OCI-LY3 (cell line): Measurements from ENCODE around the gene INPP5A.

ENCODE experiments used
- H2AFZ ChIP-seq: fragments of 200-600, 300-600 bp; shearing (Covaris generic); 2 replicates; pipeline ENCODE4 v1.6.0; 2014; ENCODE audit warnings: antibody characterized with exemption, low read depth, low read length
- H3K27ac ChIP-seq: fragments of 200-600, 300-600 bp; sonication (generic); 2 replicates; pipeline ENCODE4 v1.5.1; 2014; ENCODE audit warnings: mild to moderate bottlenecking, low read length, moderate library complexity, mixed read lengths
- H3K27me3 ChIP-seq: fragments of 200-600, 300-600 bp; sonication (generic); 2 replicates; pipeline ENCODE4 v1.6.1; 2014; ENCODE audit warnings: low read depth, low read length, mixed read lengths
- H3K36me3 ChIP-seq: fragments of 200-600, 300-600 bp; sonication (generic); replicated peaks from 2 replicates; pipeline ENCODE3; 2014; ENCODE audit warnings: low read depth, low read length, mixed read lengths
- H3K4me1 ChIP-seq: fragments of 300-600, 200-600 bp; sonication (generic); 2 replicates; pipeline ENCODE4 v1.6.1; 2014; ENCODE audit warnings: low read length, mixed read lengths
- H3K4me2 ChIP-seq: fragments of 200-600, 300-600 bp; sonication (generic); 2 replicates; pipeline ENCODE4 v1.6.1; 2014; ENCODE audit warnings: low read length, mixed read lengths
- H3K4me3 ChIP-seq: fragments of 300-600, 200-600 bp; sonication (generic); 2 replicates; pipeline ENCODE4 v1.5.1; 2014; ENCODE audit warnings: antibody characterized with exemption, mild to moderate bottlenecking, low read length, moderate library complexity
- H3K79me2 ChIP-seq: fragments of 300-600, 200-600 bp; shearing (Covaris generic); 2 replicates; pipeline ENCODE4 v1.6.1; 2014; ENCODE audit warnings: mild to moderate bottlenecking, low read length, mixed read lengths
- H3K9ac ChIP-seq: fragments of 300-600, 200-600 bp; shearing (Covaris generic); 2 replicates; pipeline ENCODE4 v1.6.0; 2014; ENCODE audit warnings: mild to moderate bottlenecking, low read length, moderate library complexity
- H3K9me3 ChIP-seq: fragments of 200-600, 300-600 bp; shearing (Covaris generic); 2 replicates; pipeline ENCODE4 v1.6.1; 2014; ENCODE audit warnings: low read length, mixed read lengths; ENCODE audit not compliant: insufficient read depth
- H4K20me1 ChIP-seq: fragments of 200-600, 300-600 bp; sonication (generic); 2 replicates; pipeline ENCODE4 v1.6.1; 2016; ENCODE audit warnings: low read length, mixed read lengths; ENCODE audit not compliant: insufficient read depth
- EZH2phosphoT487 ChIP-seq: fragments of 200-600 bp; shearing (Covaris generic); IDR thresholded peaks from 2 replicates; pipeline ENCODE4 v1.6.1; 2018; ENCODE audit warnings: antibody characterized with exemption, mixed run types, low read depth
- TF ChIP-seq, protein P1 (sequence below): fragments of 200-600, 300-600 bp; sonication (generic); IDR thresholded peaks from 2 replicates; pipeline ENCODE4 v1.5.1; 2014; ENCODE audit warnings: antibody characterized with exemption, low read length, low read depth

Gene INPP5A

DNA sequence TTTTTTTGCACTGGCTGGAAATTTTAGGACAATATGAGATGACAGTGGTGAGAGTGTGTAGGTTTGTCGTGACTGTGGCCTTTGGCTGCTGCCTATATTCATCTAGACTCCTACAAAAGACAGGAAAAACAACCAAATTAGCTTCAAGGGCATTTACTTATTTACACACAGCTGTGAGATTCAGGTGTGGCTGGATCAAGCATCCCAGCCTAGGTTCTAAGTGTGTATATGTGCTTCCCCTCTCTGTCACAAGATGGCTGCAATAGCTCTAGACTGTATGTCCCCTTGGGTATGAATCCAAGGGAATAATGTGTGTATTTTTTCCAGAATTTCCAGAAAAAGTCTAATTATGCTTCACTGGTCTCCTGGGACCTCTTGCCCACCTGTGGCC is 25.5 kb upstream of the INPP5A start:
- Histone ChIP-seq H2AFZ (no peak overlapping the region), H3K9ac (no peak overlapping the region), H3K4me2 (no peak overlapping the region), H3K4me3 (no peak overlapping the region), H3K79me2 (no peaks in the 10 kb centered on the region), H3K27ac (no peak overlapping the region), H3K36me3 (no peaks in the 10 kb centered on the region), H4K20me1 (no peaks in the 10 kb centered on the region), H3K4me1 (no peaks in the 10 kb centered on the region), H3K9me3 (no peaks in the 10 kb centered on the region), H3K27me3 (no peaks in the 10 kb centered on the region)
- TF ChIP-seq EZH2phosphoT487 = no peak
- TF ChIP-seq, protein P1, sequence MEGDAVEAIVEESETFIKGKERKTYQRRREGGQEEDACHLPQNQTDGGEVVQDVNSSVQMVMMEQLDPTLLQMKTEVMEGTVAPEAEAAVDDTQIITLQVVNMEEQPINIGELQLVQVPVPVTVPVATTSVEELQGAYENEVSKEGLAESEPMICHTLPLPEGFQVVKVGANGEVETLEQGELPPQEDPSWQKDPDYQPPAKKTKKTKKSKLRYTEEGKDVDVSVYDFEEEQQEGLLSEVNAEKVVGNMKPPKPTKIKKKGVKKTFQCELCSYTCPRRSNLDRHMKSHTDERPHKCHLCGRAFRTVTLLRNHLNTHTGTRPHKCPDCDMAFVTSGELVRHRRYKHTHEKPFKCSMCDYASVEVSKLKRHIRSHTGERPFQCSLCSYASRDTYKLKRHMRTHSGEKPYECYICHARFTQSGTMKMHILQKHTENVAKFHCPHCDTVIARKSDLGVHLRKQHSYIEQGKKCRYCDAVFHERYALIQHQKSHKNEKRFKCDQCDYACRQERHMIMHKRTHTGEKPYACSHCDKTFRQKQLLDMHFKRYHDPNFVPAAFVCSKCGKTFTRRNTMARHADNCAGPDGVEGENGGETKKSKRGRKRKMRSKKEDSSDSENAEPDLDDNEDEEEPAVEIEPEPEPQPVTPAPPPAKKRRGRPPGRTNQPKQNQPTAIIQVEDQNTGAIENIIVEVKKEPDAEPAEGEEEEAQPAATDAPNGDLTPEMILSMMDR = no peak

DNA sequence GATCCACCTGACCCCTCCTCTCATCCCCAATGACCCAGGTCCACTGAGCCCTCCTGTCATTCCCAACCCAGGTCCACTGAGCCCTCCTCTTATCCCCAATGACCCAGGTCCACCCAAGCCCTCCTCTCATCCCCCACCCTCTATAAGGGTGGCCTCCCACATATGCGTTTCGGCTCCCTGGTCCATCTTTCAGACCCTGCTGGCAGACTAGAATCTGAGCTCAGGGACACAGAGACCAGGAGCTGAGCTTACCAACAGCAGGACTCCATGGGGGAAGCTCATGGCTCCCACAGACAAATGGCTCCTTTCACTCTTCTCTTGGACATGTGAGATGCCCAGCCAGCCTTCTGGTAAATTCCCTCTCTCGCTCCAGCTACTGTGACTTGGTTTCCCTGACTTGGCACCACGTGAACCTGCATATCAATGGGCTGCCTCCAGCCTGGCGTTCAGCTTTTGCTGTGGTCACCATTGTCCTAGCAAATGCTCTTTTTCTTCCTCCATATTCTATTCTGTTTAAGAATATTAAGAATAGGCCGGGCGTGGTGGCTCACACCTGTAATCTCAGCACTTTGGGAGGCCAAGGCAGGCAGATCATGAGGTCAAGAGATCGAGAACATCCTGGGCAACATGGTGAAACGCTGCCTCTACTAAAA is 24.8 kb upstream of the INPP5A start:
- H3K9me3 ChIP-seq = no peaks in the 10 kb centered on the region
- TF ChIP-seq, protein P1 = no peak
- H3K27me3 ChIP-seq = no peaks in the 10 kb centered on the region
- no peak overlapping the region for H3K27ac ChIP-seq
- no peak overlapping the region for H2AFZ ChIP-seq
- H3K79me2 ChIP-seq = no peaks in the 10 kb centered on the region
- H3K4me3 ChIP-seq = no peak overlapping the region
- no peak overlapping the region for H3K4me2 ChIP-seq
- no peaks in the 10 kb centered on the region for H4K20me1 ChIP-seq
- no peaks in the 10 kb centered on the region for H3K4me1 ChIP-seq
- H3K36me3 ChIP-seq = no peaks in the 10 kb centered on the region
- no peak overlapping the region for H3K9ac ChIP-seq

DNA sequence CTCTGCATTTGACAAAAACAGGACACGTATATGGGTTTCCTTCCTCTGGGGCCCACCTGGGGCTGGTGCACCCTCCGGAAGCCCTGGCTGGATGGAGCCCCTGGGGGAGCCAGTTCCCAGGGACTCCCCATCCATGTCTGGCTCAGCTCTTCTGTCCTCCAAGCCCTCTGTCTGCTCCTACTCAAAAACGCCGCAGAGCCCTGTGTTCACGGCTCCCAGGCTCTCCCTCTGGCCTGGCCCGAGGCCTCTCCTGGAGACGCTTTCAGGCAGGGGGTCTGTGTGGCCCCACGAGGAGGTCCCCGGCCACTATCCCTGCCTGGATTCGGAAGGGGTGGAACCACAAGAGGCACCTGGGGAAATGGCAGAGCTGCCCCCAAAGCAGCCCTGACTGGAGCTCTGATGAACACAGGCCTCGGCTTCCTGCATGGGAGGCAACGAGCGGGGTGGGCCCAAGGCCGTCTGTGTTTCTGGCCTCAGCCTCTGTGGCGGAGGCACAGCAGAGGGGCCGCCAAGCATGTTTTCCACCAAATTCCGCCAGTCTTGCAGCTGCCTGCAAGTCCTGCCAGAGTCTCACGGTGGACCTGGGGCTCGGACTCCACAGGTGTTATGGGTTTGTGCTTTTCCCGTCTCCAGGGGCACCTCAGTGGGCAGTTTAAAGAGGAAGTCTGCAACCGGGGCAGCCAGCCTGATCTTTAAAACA is 22.6 kb upstream of the INPP5A start:
- Histone ChIP-seq H3K79me2 (no peaks in the 10 kb centered on the region), H3K4me2 (no peak overlapping the region), H3K27ac (no peak overlapping the region), H3K36me3 (no peaks in the 10 kb centered on the region), H4K20me1 (no peaks in the 10 kb centered on the region), H3K27me3 (no peaks in the 10 kb centered on the region), H3K9ac (no peak overlapping the region), H2AFZ (no peak overlapping the region), H3K4me3 (no peak overlapping the region), H3K9me3 (no peaks in the 10 kb centered on the region), H3K4me1 (no peaks in the 10 kb centered on the region)
- TF ChIP-seq EZH2phosphoT487 = no peak
- TF ChIP-seq, protein P1 = no peak

DNA sequence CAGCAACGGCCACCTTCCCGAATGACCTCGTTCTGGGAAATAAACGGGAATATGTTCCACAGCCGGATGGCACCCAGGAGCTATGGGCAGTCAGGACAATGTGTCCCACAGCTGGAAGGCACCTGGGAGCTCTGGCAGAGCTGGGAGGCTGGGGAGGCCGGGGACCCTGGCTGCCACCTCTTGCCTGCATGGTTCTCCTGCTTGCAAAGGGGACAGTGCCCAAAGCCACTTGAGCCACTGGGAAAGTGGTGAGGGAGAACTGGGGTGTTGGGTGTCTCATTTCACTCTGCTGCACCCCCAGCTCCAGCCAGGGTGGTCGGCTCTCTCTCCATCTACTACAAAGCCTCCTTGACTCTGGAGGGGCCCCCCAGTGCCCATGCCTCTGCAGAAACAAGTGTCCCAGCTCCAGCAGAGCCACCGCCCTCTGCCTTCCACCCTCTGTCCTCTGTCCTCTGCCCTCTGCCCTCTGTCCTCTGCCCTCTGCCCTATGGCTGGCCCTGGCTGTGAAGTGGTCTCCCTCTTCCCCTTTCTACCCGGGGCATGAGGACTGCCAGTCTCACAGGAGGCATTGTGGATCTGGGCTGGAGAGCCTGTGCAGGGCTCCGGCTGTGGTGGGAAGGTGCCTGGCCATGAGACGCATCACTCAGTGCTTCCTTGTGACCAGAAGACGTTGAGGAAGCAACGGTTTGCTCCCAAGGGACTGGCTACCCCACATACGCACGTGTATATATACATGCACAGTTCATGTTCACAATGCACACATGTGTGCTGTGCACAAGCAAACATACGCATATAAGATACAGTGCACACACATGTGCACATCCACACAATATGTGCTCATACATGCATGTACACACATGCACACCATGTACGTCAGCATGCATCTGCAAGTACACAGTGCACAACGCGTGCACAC is 21.5 kb upstream of the INPP5A start:
- H3K27me3 ChIP-seq = no peaks in the 10 kb centered on the region
- no peaks in the 10 kb centered on the region for H4K20me1 ChIP-seq
- no peak overlapping the region for H3K27ac ChIP-seq
- no peaks in the 10 kb centered on the region for H3K36me3 ChIP-seq
- H3K4me1 ChIP-seq = no peaks in the 10 kb centered on the region
- H3K9ac ChIP-seq = no peak overlapping the region
- H3K4me3 ChIP-seq = no peak overlapping the region
- no peak for TF ChIP-seq EZH2phosphoT487
- TF ChIP-seq, protein P1 = no peak
- H3K79me2 ChIP-seq = no peaks in the 10 kb centered on the region
- H3K4me2 ChIP-seq = no peak overlapping the region
- H3K9me3 ChIP-seq = no peaks in the 10 kb centered on the region
- H2AFZ ChIP-seq = no peak overlapping the region
